IMR-90 (cell line): Measurements from ENCODE around the gene GNB5. TPM values are rescaled to one million over a fixed set of nuclear protein-coding genes. Genes with fewer than 3 reads are reported as not detected.

Source experiments
- ATAC-seq: fragments of 200-7000 bp; cut with Tn5 transposase; 2 replicates; pipeline ENCODE4 v1.9.1; 2020; ENCODE audit warnings: low read depth, mild to moderate bottlenecking, moderate library complexity
- BruUV-seq: library from RNA; stranded (reverse); fragments of 400-500 nt; replicated peaks from 2 replicates; lab custom pipeline; 2021; lab: Mats Ljungman, UMichigan
- CTCF ChIA-PET: fragments of 300-600 bp; formaldehyde crosslinking; extraction: SDS; loops from one replicate; lab custom pipeline; 2021; ENCODE audit warnings: antibody characterized with exemption; lab: Yijun Ruan, JAX
- POLR2A ChIA-PET: fragments of 300-600 bp; sonication (Branson Sonifier 250); formaldehyde crosslinking; loops from one replicate; lab custom pipeline; 2022; ENCODE audit warnings: antibody characterized with exemption; ENCODE audit not compliant: unreplicated experiment; lab: Charles Lee
- DNase-seq: peaks from one replicate; pipeline ENCODE4 v3.0.0; 2013
- H2AFZ ChIP-seq: replicated peaks from 2 replicates; pipeline ENCODE3; 2013; ENCODE audit warnings: low read length, mild to moderate bottlenecking; ENCODE audit not compliant: poor library complexity
- H2AK5ac ChIP-seq: 2 replicates; pipeline ENCODE4 v1.6.1; 2013; ENCODE audit warnings: low read depth, low read length, inconsistent platforms
- H2AK9ac ChIP-seq: replicated peaks from 2 replicates; pipeline ENCODE3; 2013; ENCODE audit warnings: mild to moderate bottlenecking, low read depth, low read length, moderate library complexity; ENCODE audit not compliant: poor library complexity
- H2BK120ac ChIP-seq: 2 replicates; pipeline ENCODE4 v1.6.1; 2013; ENCODE audit warnings: low read depth, low read length, inconsistent platforms
- H2BK15ac ChIP-seq: 3 replicates; pipeline ENCODE4 v1.6.1; 2013; ENCODE audit warnings: low read depth, low read length, inconsistent platforms
- H2BK20ac ChIP-seq: 2 replicates; pipeline ENCODE4 v1.6.1; 2013; ENCODE audit warnings: low read depth, mild to moderate bottlenecking, inconsistent platforms, low read length, moderate library complexity
- H2BK5ac ChIP-seq: 2 replicates; pipeline ENCODE4 v1.6.1; 2013; ENCODE audit warnings: mild to moderate bottlenecking, low read depth, low read length, inconsistent platforms; ENCODE audit not compliant: poor library complexity, severe bottlenecking
- H3K14ac ChIP-seq: replicated peaks from 2 replicates; pipeline ENCODE4 v1.6.1; 2013; ENCODE audit warnings: low read depth, low read length, inconsistent platforms
- H3K18ac ChIP-seq: 2 replicates; pipeline ENCODE4 v1.6.1; 2013; ENCODE audit warnings: low read depth, low read length, control low read depth
- H3K23ac ChIP-seq: 2 replicates; pipeline ENCODE4 v1.6.1; 2013; ENCODE audit warnings: low read depth, low read length, inconsistent platforms
- H3K27ac ChIP-seq: 2 replicates; pipeline ENCODE4 v1.5.1; 2013; ENCODE audit warnings: mild to moderate bottlenecking, control low read depth, low read length; ENCODE audit not compliant: insufficient read depth
- H3K27me3 ChIP-seq: 2 replicates; pipeline ENCODE4 v1.6.1; 2013; ENCODE audit warnings: low read length; ENCODE audit not compliant: control insufficient read depth, insufficient read depth
- H3K36me3 ChIP-seq: 2 replicates; pipeline ENCODE4 v1.6.1; 2013; ENCODE audit warnings: low read length, mixed read lengths; ENCODE audit not compliant: control insufficient read depth, insufficient read depth
- H3K4ac ChIP-seq: 2 replicates; pipeline ENCODE4 v1.6.1; 2013; ENCODE audit warnings: low read depth, low read length, inconsistent platforms
- H3K4me1 ChIP-seq: 2 replicates; pipeline ENCODE4 v1.6.1; 2013; ENCODE audit warnings: low read length, mixed read lengths; ENCODE audit not compliant: control insufficient read depth, insufficient read depth
- H3K4me2 ChIP-seq: 2 replicates; pipeline ENCODE4 v1.6.1; 2013; ENCODE audit warnings: low read depth, mild to moderate bottlenecking, control low read depth, low read length, moderate library complexity
- H3K4me3 ChIP-seq: 2 replicates; pipeline ENCODE4 v1.5.1; 2013; ENCODE audit warnings: low read depth, mild to moderate bottlenecking, control low read depth, low read length, moderate library complexity; ENCODE audit not compliant: insufficient read depth
- H3K56ac ChIP-seq: 2 replicates; pipeline ENCODE4 v1.6.1; 2013; ENCODE audit warnings: low read length, inconsistent platforms; ENCODE audit not compliant: insufficient read depth; ENCODE audit errors: extremely low read depth
- H3K79me1 ChIP-seq, 2 experiments: 2 replicates each; pipeline ENCODE4 v1.6.1; 2013; ENCODE audit warnings: low read length in 2 of 2, inconsistent platforms in 1 of 2, low read depth in 1 of 2
- H3K9ac ChIP-seq: 2 replicates; pipeline ENCODE4 v1.6.1; 2013; ENCODE audit warnings: low read depth, low read length, control low read depth
- H3K9me1 ChIP-seq: 2 replicates; pipeline ENCODE4 v1.6.1; 2013; ENCODE audit warnings: low read length, inconsistent platforms; ENCODE audit not compliant: insufficient read depth
- H3K9me3 ChIP-seq: 2 replicates; pipeline ENCODE4 v1.6.1; 2013; ENCODE audit warnings: low read length; ENCODE audit not compliant: control insufficient read depth, insufficient read depth
- H4K20me1 ChIP-seq: 2 replicates; pipeline ENCODE4 v1.6.1; 2013; ENCODE audit warnings: low read length, inconsistent platforms; ENCODE audit not compliant: insufficient read depth
- H4K5ac ChIP-seq: 2 replicates; pipeline ENCODE4 v1.6.1; 2013; ENCODE audit warnings: mild to moderate bottlenecking, low read depth, low read length, control low read depth
- H4K8ac ChIP-seq, 2 experiments: 2 replicates each; pipeline ENCODE4 v1.6.1; 2013; ENCODE audit warnings: low read depth in 2 of 2, low read length in 2 of 2, control low read depth in 1 of 2, inconsistent platforms in 1 of 2
- H4K91ac ChIP-seq: 2 replicates; pipeline ENCODE4 v1.6.1; 2013; ENCODE audit warnings: low read depth, low read length, inconsistent platforms; ENCODE audit not compliant: insufficient read depth
- BHLHE40 ChIP-seq: fragments of 150-350 bp; IDR thresholded peaks from 2 replicates; pipeline ENCODE4 v1.6.1; 2016; ENCODE audit warnings: mild to moderate bottlenecking, low read depth, low read length
- CEBPB ChIP-seq: IDR thresholded peaks from 2 replicates; pipeline ENCODE4 v1.6.1; 2012; ENCODE audit warnings: low read depth, low read length, improper control_type of control experiment
- CHD1 ChIP-seq: IDR thresholded peaks from 2 replicates; pipeline ENCODE4 v1.6.1; 2012; ENCODE audit warnings: low read depth, low read length, improper control_type of control experiment
- FOS ChIP-seq: fragments of 150-350 bp; IDR thresholded peaks from 2 replicates; pipeline ENCODE4 v1.6.1; 2016; ENCODE audit warnings: low read depth, low read length
- MAFK ChIP-seq: IDR thresholded peaks from 2 replicates; pipeline ENCODE4 v1.6.1; 2012; ENCODE audit warnings: low read depth, low read length, improper control_type of control experiment
- MAZ ChIP-seq: IDR thresholded peaks from 2 replicates; pipeline ENCODE4 v1.6.1; 2012; ENCODE audit warnings: low read depth, mild to moderate bottlenecking, low read length, improper control_type of control experiment, moderate library complexity, borderline replicate concordance
- NFE2L2 ChIP-seq: fragments of 150-350 bp; IDR thresholded peaks from 2 replicates; pipeline ENCODE4 v1.6.1; 2016; ENCODE audit warnings: low read depth, mild to moderate bottlenecking, low read length
- RAD21 ChIP-seq: IDR thresholded peaks from 2 replicates; pipeline ENCODE4 v1.6.1; 2012; ENCODE audit warnings: low read length, improper control_type of control experiment
- RCOR1 ChIP-seq: IDR thresholded peaks from 2 replicates; pipeline ENCODE4 v1.6.1; 2012; ENCODE audit warnings: mild to moderate bottlenecking, low read length, improper control_type of control experiment; ENCODE audit not compliant: insufficient replicate concordance
- RFX5 ChIP-seq: IDR thresholded peaks from 2 replicates; pipeline ENCODE4 v1.8.0; 2012; ENCODE audit warnings: low read depth, mild to moderate bottlenecking, low read length, moderate library complexity
- WGBS, 2 experiments: methylation state at CpG; one replicate each; pipeline versions ENCODE4 v1.1.5 to v1.1.7; 2013; ENCODE audit warnings: missing lambda C conversion rate in 2 of 2; ENCODE audit not compliant: insufficient read length in 1 of 2; ENCODE audit errors: extremely low coverage in 2 of 2; 5-methylcytosine and 5-hydroxymethylcytosine counted together
- dilution Hi-C: fragments of 300-500 bp; cut with HindIII; formaldehyde crosslinking; loops from one replicate; pipeline ENCODE4 v1.14.3; 2018; ENCODE audit warnings: low sequenced_read_pairs; ENCODE audit not compliant: unreplicated experiment
- in situ Hi-C: fragments of 300-500 bp; cut with MboI; formaldehyde crosslinking; loops from 3 replicates; pipeline ENCODE4 v1.14.3; 2019; ENCODE audit warnings: low sequenced_read_pairs, inconsistent platforms, mixed read lengths
- intact Hi-C: fragments of 100-400 bp; cut with micrococcal nuclease; formaldehyde crosslinking; loops from 2 replicates; pipeline ENCODE4 v1.10.0; 2022
- polyA plus RNA-seq, 3 experiments: library from polyadenylated mRNA; depleted of rRNA; stranded (reverse); fragments of >200 nt; gene quantifications; 2 replicates each; pipeline ENCODE4 v1.2.3, GENCODE V29; 2012; ENCODE audit warnings: low replicate concordance in 1 of 3
- total RNA-seq: library from RNA; depleted of rRNA; stranded (reverse); fragments of >200 nt; gene quantifications from 2 replicates; pipeline ENCODE4 v1.2.3, GENCODE V29; 2012
- TF ChIP-seq, protein P1 (sequence below): fragments of 150-350 bp; IDR thresholded peaks from 2 replicates; pipeline ENCODE4 v1.6.1; 2017; ENCODE audit warnings: mild to moderate bottlenecking, antibody characterized with exemption, low read length, low read depth
- TF ChIP-seq, protein P2 (sequence below): conservative IDR thresholded peaks from 2 replicates; pipeline ENCODE4 v1.5.1; 2012; ENCODE audit warnings: mild to moderate bottlenecking, low read depth, low read length, improper control_type of control experiment
- TF ChIP-seq, protein P3 (sequence below): fragments of 150-350 bp; IDR thresholded peaks from 2 replicates; pipeline ENCODE4 v1.6.1; 2016; ENCODE audit warnings: low read depth, mild to moderate bottlenecking, low read length, moderate library complexity, borderline replicate concordance

GNB5 gene
- total and polyA plus RNA-seq, 2 of the 4 experiments (the other 2 are of a cell fraction), result 27.7 to 33.2 TPM

DNA sequence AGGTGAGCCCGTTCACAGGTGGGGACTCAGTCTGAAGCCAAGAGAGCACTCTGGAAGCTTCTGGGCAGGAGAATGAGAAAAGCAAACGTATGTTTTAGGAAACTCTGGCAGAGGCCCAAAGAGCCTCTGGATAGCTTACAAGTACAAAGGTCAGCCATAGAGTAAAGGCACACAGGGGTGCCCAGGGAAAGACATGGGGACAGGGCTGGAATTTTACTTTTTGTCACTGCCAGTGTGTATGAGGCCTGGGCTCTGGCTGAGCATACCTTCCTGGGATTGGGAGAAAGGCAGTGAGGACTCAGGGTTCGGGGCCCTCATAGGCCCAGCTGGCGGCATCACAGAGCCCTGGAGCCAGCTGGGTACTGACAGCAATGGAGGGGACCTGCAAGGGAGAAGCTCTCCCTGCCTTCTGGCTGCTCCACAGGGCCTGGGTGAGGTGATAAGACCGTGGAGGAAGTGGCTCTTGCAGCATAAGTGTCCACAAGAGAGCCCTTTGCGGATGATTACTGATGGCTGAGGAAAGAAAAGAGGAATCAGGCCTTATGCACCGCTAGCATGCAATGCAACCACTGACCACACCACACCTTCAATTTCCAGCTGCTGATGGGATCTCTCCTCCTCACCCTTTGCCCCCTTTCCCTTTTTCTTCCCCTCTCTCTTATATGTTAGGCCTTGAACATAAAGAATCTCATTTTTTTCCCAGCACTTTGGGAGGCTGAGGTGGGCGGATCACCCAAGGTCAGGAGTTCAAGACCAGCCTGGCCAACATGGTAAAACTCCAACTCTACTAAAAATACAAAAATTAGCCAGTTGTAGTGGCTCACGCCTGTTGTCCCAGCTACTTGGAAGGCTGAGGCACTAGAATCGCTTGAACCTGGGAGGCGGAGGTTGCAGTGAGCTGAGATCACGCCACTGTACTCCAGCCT is 53.5 kb downstream of the GNB5 start:
- in situ Hi-C loops, result no loop called here
- Histone ChIP-seq H3K27me3 (no peaks in the 10 kb centered on the region), H3K18ac (no peak overlapping the region), H3K9me1 (peaks cover 21% of the 10 kb centered on the region), H4K5ac (no peak overlapping the region), H3K23ac (no peak overlapping the region; the same call in 1 of the 2 replicates), H2AK9ac (peak overlapping the region; percentile 62), H4K20me1 (no peaks in the 10 kb centered on the region), H3K79me1 (peaks cover 0 to 8% of the 10 kb centered on the region in 2 experiments; a peak in 2 of 4 replicates), H2BK120ac (no peak overlapping the region), H2BK15ac (no peak overlapping the region), H3K14ac (no peak overlapping the region), H3K9ac (no peak overlapping the region), H2AK5ac (no peak overlapping the region), H2BK20ac (no peak overlapping the region), H3K4me1 (peaks cover 18% of the 10 kb centered on the region), H3K4ac (no peak overlapping the region), H3K9me3 (no peaks in the 10 kb centered on the region), H3K4me2 (no peak overlapping the region), H3K27ac (no peak overlapping the region), H2BK5ac (no peak overlapping the region), H4K91ac (no peak overlapping the region), H3K36me3 (peaks cover 10% of the 10 kb centered on the region; the same call in 1 of the 2 replicates), H4K8ac (no peak overlapping the region), H2AFZ (no peak overlapping the region), H3K56ac (no peak overlapping the region), H3K4me3 (no peak overlapping the region)
- BruUV-seq, result no TSS peak
- no peak for DNase-seq
- ChIA-PET CTCF (interaction anchor here (0.7 to 1.8 kb wide), 2 partner anchors 54 to 64 kb away, joined by 3 to 5 read pairs; no protein-coding TSS in a partner anchor), POLR2A (interaction anchor here (0.5 kb wide), 1 partner anchor 14 kb away, joined by 17 read pairs; no protein-coding TSS in a partner anchor)
- intact Hi-C loops, result no loop called here
- 68% methylated on average over 3 of the region's 12 CpGs; no CpG with 5 or more reads in 1 of the 2 experiments for WGBS, 2 experiments
- ATAC-seq, result no peak
- dilution Hi-C loops, result no loop called here
- no peak for TF ChIP-seq RFX5
- TF ChIP-seq RCOR1, result no peak
- no peak for TF ChIP-seq NFE2L2
- TF ChIP-seq CHD1, result no peak
- no peak for TF ChIP-seq BHLHE40
- no peak for TF ChIP-seq FOS
- TF ChIP-seq MAFK, result no peak
- TF ChIP-seq, protein P1, sequence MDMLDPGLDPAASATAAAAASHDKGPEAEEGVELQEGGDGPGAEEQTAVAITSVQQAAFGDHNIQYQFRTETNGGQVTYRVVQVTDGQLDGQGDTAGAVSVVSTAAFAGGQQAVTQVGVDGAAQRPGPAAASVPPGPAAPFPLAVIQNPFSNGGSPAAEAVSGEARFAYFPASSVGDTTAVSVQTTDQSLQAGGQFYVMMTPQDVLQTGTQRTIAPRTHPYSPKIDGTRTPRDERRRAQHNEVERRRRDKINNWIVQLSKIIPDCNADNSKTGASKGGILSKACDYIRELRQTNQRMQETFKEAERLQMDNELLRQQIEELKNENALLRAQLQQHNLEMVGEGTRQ, result no peak
- no peak for TF ChIP-seq CEBPB
- TF ChIP-seq, protein P2, sequence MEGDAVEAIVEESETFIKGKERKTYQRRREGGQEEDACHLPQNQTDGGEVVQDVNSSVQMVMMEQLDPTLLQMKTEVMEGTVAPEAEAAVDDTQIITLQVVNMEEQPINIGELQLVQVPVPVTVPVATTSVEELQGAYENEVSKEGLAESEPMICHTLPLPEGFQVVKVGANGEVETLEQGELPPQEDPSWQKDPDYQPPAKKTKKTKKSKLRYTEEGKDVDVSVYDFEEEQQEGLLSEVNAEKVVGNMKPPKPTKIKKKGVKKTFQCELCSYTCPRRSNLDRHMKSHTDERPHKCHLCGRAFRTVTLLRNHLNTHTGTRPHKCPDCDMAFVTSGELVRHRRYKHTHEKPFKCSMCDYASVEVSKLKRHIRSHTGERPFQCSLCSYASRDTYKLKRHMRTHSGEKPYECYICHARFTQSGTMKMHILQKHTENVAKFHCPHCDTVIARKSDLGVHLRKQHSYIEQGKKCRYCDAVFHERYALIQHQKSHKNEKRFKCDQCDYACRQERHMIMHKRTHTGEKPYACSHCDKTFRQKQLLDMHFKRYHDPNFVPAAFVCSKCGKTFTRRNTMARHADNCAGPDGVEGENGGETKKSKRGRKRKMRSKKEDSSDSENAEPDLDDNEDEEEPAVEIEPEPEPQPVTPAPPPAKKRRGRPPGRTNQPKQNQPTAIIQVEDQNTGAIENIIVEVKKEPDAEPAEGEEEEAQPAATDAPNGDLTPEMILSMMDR, result no peak
- no peak for TF ChIP-seq RAD21
- TF ChIP-seq, protein P3, sequence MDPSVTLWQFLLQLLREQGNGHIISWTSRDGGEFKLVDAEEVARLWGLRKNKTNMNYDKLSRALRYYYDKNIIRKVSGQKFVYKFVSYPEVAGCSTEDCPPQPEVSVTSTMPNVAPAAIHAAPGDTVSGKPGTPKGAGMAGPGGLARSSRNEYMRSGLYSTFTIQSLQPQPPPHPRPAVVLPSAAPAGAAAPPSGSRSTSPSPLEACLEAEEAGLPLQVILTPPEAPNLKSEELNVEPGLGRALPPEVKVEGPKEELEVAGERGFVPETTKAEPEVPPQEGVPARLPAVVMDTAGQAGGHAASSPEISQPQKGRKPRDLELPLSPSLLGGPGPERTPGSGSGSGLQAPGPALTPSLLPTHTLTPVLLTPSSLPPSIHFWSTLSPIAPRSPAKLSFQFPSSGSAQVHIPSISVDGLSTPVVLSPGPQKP, result no peak
- TF ChIP-seq MAZ, result no peak
